Tibial artery (tissue), 4 donors: ENCODE data around the gene ETNK1.

Experiments used
- DNase-seq, 2 donors: peaks; one replicate each; pipeline ENCODE4 v3.0.0-alpha.2; 2019
- H3K27ac ChIP-seq, 2 donors: fragments of 200-600 bp; sonication (generic) in 1 of 2; 1 replicate in 1 of 2; 2 replicates in 1 of 2; pipeline ENCODE4 v1.5.1; 2018 to 2019; ENCODE audit warnings: mild to moderate bottlenecking in 1 of 2
- H3K27me3 ChIP-seq, 2 donors: fragments of 200-600 bp; sonication (generic) in 1 of 2; one replicate each; pipeline versions ENCODE4 v1.5.1 to v1.6.0; 2016 to 2019
- H3K36me3 ChIP-seq, 3 donors: fragments of 200-600 bp; sonication (generic) in 2 of 3; one replicate each; pipeline ENCODE4 v1.5.1; 2016 to 2019; ENCODE audit warnings: mild to moderate bottlenecking in 2 of 3
- H3K4me1 ChIP-seq, 4 donors: fragments of 200-600 bp; sonication (generic) in 2 of 4; 1 replicate in 3 of 4; 2 replicates in 1 of 4; pipeline ENCODE4 v1.5.1; 2016 to 2019
- H3K4me3 ChIP-seq, 2 donors: fragments of 200-600 bp; sonication (generic) in 1 of 2; 1 replicate in 1 of 2; 2 replicates in 1 of 2; pipeline ENCODE4 v1.5.1; 2018 to 2019; ENCODE audit warnings: mild to moderate bottlenecking in 2 of 2
- H3K9me3 ChIP-seq, 3 donors: fragments of 200-600 bp; sonication (generic) in 1 of 3; one replicate each; pipeline ENCODE4 v1.5.1; 2016 to 2019
- CTCF ChIP-seq, 2 experiments: fragments of 200-600 bp in 1 of 2; fragments of 450-650 bp in 1 of 2; IDR thresholded peaks; one replicate each; pipeline ENCODE4 v1.5.1; 2017 to 2019; ENCODE audit warnings: antibody characterized with exemption in 2 of 2, mild to moderate bottlenecking in 1 of 2, moderate library complexity in 1 of 2
- intact Hi-C: fragments of 100-400 bp; cut with DNase I; formaldehyde crosslinking; loops from one replicate; pipeline ENCODE4 v1.15.0; 2023; ENCODE audit warnings: low total_unique reads

The ETNK1 gene

GRCh38 chr12:22662356-22662755 lies 37.4 kb downstream of the ETNK1 start:
- no peak overlapping the region for H3K4me3 ChIP-seq
- no peak for TF ChIP-seq CTCF (IDR thresholded peaks at IDR 0.05)
- H3K27me3 ChIP-seq, result no peaks in the 10 kb centered on the region
- intact Hi-C loops, result no loop called here
- no peaks in the 10 kb centered on the region for H3K9me3 ChIP-seq
- H3K27ac ChIP-seq, result no peak overlapping the region
- H3K4me1 ChIP-seq, result peaks cover 0 to 4% (median 0%) of the 10 kb centered on the region in 4 donors
- H3K36me3 ChIP-seq, result peaks cover 0 to 9% (median 7%) of the 10 kb centered on the region in 3 donors
- DNase-seq, result no peak

GRCh38 chr12:22665476-22665875 lies 40.5 kb downstream of the ETNK1 start:
- H3K4me3 ChIP-seq, result no peak overlapping the region
- H3K27me3 ChIP-seq, result no peaks in the 10 kb centered on the region
- TF ChIP-seq CTCF (IDR thresholded peaks at IDR 0.05), result no peak
- intact Hi-C loops, result no loop called here
- peaks cover 0 to 10% (median 9%) of the 10 kb centered on the region in 3 donors for H3K36me3 ChIP-seq
- H3K27ac ChIP-seq, result no peak overlapping the region
- DNase-seq, result no peak
- no peaks in the 10 kb centered on the region for H3K9me3 ChIP-seq
- peaks cover 0 to 10% (median 0%) of the 10 kb centered on the region in 4 donors for H3K4me1 ChIP-seq

- no peak for DNase-seq
- intact Hi-C loops, result no loop called here
- no peak for TF ChIP-seq CTCF (IDR thresholded peaks at IDR 0.05)
- no peaks in the 10 kb centered on the region for H3K27me3 ChIP-seq
- H3K36me3 ChIP-seq, result peaks cover 0 to 7% (median 6%) of the 10 kb centered on the region in 3 donors
- H3K4me1 ChIP-seq, result peaks cover 0 to 10% (median 0%) of the 10 kb centered on the region in 4 donors
- no peak overlapping the region for H3K27ac ChIP-seq
- H3K4me3 ChIP-seq, result no peak overlapping the region
- H3K9me3 ChIP-seq, result no peaks in the 10 kb centered on the region
Measured at GRCh38 chr12:22667122-22667521, 42.2 kb downstream of the ETNK1 start.

GRCh38 chr12:22668441-22668840 lies 43.5 kb downstream of the ETNK1 start:
- H3K4me1 ChIP-seq, result peaks cover 0 to 10% (median 0%) of the 10 kb centered on the region in 4 donors
- peaks cover 2 to 17% (median 5%) of the 10 kb centered on the region in 3 donors for H3K36me3 ChIP-seq
- no peak overlapping the region for H3K27ac ChIP-seq
- TF ChIP-seq CTCF (IDR thresholded peaks at IDR 0.05), result no peak
- intact Hi-C loops, result no loop called here
- no peaks in the 10 kb centered on the region for H3K27me3 ChIP-seq
- DNase-seq, result no peak
- no peaks in the 10 kb centered on the region for H3K9me3 ChIP-seq
- H3K4me3 ChIP-seq, result no peak overlapping the region

- Histone ChIP-seq H3K4me1 (peaks cover 0 to 10% (median 0%) of the 10 kb centered on the region in 4 donors), H3K27me3 (no peaks in the 10 kb centered on the region), H3K36me3 (peaks cover 21 to 23% (median 21%) of the 10 kb centered on the region in 3 donors), H3K27ac (no peak overlapping the region), H3K9me3 (no peaks in the 10 kb centered on the region), H3K4me3 (no peak overlapping the region)
- DNase-seq, result no peak
- intact Hi-C loops, result no loop called here
- TF ChIP-seq CTCF (IDR thresholded peaks at IDR 0.05), result peak in 1 of 2 experiments; percentile 29
Measured at GRCh38 chr12:22670762-22671161, 45.8 kb downstream of the ETNK1 start.

- no peak for TF ChIP-seq CTCF (IDR thresholded peaks at IDR 0.05)
- no peaks in the 10 kb centered on the region for H3K27me3 ChIP-seq
- intact Hi-C loops, result no loop called here
- peaks cover 0 to 6% (median 0%) of the 10 kb centered on the region in 4 donors for H3K4me1 ChIP-seq
- peaks cover 29 to 33% (median 32%) of the 10 kb centered on the region in 3 donors for H3K36me3 ChIP-seq
- no peak overlapping the region for H3K27ac ChIP-seq
- no peak for DNase-seq
- H3K4me3 ChIP-seq, result no peak overlapping the region
- no peaks in the 10 kb centered on the region for H3K9me3 ChIP-seq
Measured at GRCh38 chr12:22672951-22673350, 48.0 kb downstream of the ETNK1 start.
